GM23338 (cell line): ENCODE data around the gene NSD2.

ENCODE experiments used
- CREB1 ChIP-seq: fragments of 250-450 bp; sonication (Bioruptor Pico); IDR thresholded peaks from 2 replicates; pipeline ENCODE4 v1.5.0; 2020; ENCODE audit warnings: low read depth, mild to moderate bottlenecking, moderate library complexity
- CTCF ChIP-seq, 2 experiments: fragments of 200-600 bp in 1 of 2; sonication (generic) in 1 of 2; conservative IDR thresholded peaks; 2 replicates each; pipeline versions ENCODE4 v1.5.1 to v1.6.1; 2016 to 2017; ENCODE audit warnings: antibody characterized with exemption in 2 of 2, low read depth in 2 of 2, mild to moderate bottlenecking in 2 of 2, moderate library complexity in 1 of 2
- EZH2 ChIP-seq: fragments of 200-600 bp; sonication (generic); IDR thresholded peaks from one replicate; pipeline ENCODE4 v1.8.0; 2017; ENCODE audit warnings: antibody characterized with exemption, mild to moderate bottlenecking, low read depth; ENCODE audit not compliant: unreplicated experiment
- EZH2phosphoT487 ChIP-seq: fragments of 200-600 bp; sonication (generic); IDR thresholded peaks from one replicate; pipeline ENCODE4 v1.8.1; 2018; ENCODE audit warnings: antibody characterized with exemption; ENCODE audit not compliant: unreplicated experiment
- JUNB ChIP-seq: IDR thresholded peaks from one replicate; pipeline ENCODE4 v1.6.1; 2016; ENCODE audit warnings: antibody characterized with exemption; ENCODE audit not compliant: unreplicated experiment
- POLR2AphosphoS5 ChIP-seq: IDR thresholded peaks from 2 replicates; pipeline ENCODE4 v1.6.1; 2016; ENCODE audit warnings: antibody characterized with exemption, low read depth
- ZNF331 ChIP-seq: fragments of 250-450 bp; sonication (Bioruptor Pico); IDR thresholded peaks from 2 replicates; pipeline ENCODE4 v1.5.0; 2020; ENCODE audit warnings: low read depth, mild to moderate bottlenecking, moderate library complexity

GRCh38 chr4:1961563-1961962, 90.4 kb downstream of the NSD2 start:
- TF ChIP-seq CTCF (conservative IDR thresholded peaks at IDR 0.05; ENCODE audit: low read depth in 2 of 2) (no peak), CREB1 (CRISPR knock-in tag) (no peak), POLR2AphosphoS5 (no peak), JUNB (no peak), ZNF331 (no peak), EZH2phosphoT487 (no peak), EZH2 (no peak)
